NCI-H2227 (cell line): ENCODE results near the gene CHRNA9.

Experiments used
- DNase-seq: peaks from one replicate; lab custom pipeline; 2025; ENCODE audit not compliant: unreplicated experiment; lab: John Stamatoyannopoulos, UW

Gene CHRNA9

DNA sequence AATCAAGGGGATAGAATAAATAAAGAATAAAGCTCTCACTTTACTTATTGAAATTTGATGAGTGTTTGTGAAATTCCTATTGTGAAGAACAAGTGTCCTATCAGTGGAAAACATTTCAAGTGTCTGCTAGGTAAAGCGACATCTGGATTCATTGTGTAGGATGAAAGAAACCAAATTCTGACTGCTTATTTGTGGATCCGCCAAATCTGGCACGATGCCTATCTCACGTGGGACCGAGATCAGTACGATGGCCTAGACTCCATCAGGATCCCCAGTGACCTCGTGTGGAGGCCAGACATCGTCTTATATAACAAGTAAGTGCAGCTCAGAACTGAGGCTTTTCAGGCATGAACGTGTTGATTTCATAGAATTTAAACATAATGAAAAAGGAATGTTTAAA is 1.9 kb downstream of the CHRNA9 start:
- DNase-seq: no peak

DNA sequence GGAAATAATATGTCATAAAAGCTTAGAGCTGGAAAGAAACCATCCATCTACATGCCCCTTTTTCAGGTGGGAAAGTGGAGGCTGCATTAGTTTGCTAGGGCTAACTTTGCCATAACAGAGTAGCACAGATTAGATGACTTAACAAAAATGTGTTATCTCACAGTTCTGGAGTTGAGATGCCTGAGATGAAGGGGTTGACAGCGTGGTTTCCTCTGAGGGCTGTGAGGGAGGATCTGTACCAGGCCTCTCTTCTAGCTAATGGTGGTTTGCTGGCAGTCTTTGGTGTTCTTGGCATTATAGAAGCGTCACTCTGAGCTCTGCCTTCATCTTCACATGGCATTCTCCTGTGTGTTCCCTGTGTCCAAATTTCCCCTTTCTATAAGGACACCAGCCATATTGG is 2.4 kb downstream of the CHRNA9 start:
- no peak for DNase-seq

- no peak for DNase-seq
Measured at GRCh38 chr4:40340030-40340429, 4.9 kb downstream of the CHRNA9 start.

DNA sequence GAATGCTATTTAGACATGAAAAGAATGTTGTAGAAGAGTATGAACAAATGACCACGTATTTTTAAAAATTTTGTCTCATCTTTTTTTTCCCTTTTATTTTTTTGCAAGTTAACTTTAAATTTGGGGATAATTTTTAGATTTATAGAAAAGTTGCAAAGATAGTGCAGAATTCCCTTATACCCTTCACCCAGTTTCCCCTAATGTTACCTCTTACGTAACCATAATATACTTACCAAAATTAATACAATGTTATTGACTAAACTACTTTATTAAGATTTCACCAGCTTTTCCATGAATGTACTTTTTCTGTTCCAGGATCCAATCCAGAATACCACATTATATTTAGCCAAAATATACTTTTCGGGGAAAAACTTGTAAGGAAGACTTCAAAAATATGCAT is 12.3 kb downstream of the CHRNA9 start:
- DNase-seq: no peak

DNA sequence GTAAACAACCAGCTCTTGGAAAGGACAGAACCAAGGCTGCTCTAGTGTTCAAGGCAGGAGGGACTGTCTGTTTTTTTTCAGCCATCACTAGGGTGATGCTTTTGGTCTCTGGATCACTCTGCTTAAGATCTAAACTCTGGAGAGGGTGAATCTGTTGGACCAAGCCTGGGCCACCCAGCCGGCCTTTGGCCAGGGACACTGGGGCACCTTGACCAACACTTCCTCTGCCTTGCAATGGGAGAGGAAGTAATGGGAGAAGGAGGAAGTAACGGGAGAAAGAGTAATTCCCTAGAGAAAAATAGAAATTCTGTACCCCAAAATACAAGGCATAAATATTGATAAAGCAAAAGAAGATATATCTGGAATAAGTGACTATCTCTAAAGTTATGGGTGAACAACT is 12.9 kb downstream of the CHRNA9 start:
- DNase-seq: no peak

DNA sequence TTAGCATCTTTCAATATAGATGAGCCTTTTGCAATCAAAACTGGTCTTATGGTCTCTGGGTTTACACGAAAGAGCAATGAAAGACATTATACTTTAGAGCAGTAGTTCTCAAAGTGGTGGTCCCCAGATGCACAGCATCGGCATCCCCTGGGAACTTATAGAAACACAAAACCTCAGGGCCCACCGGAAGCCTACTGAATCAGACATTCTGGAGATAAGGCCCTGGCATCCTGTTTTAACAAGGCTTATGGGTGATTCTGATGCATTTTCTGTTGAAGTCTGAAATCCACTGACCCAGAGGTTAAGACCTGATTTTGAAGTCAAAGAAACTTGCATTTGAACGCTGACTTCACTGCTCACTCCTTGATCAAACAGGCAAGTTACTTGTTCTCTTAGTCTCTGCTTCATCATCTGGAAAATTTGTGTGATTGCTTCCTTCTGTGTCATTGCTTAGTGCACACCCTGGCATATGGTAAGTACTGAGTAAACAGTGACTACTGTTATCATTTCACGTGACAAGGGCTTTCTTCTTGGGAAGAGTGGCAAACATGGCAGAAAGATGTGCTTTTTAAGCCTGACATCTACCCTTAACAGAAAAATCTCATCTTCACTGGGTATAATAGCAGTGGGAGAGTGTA is 14.5 kb downstream of the CHRNA9 start:
- DNase-seq: no peak

GRCh38 chr4:40350627-40351227 is 15.6 kb downstream of the CHRNA9 start:
- no peak for DNase-seq

DNA sequence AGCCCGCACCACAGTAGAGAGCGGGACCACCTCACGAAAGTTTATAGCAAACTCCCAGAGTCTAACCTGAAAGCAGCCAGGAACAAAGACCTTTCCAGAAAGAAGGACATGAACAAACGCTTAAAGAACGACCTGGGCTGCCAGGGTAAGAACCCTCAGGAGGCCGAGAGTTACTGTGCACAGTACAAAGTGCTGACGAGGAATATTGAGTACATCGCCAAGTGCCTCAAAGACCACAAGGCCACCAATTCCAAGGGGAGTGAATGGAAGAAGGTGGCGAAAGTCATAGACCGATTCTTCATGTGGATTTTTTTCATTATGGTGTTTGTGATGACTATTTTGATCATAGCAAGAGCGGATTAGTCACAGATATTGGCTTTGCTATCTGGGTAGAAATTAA is 19.0 kb downstream of the CHRNA9 start:
- DNase-seq: no peak

GRCh38 chr4:40355131-40355530 is 20.0 kb downstream of the CHRNA9 start:
- no peak for DNase-seq

GRCh38 chr4:40357738-40358137 is 22.6 kb downstream of the CHRNA9 start:
- DNase-seq: no peak

- DNase-seq: no peak
Measured at GRCh38 chr4:40361338-40361737, 26.2 kb downstream of the CHRNA9 start.

GRCh38 chr4:40363382-40363920 is 28.3 kb downstream of the CHRNA9 start:
- DNase-seq: no peak

- no peak for DNase-seq
Measured at GRCh38 chr4:40363945-40364344, 28.8 kb downstream of the CHRNA9 start.

DNA sequence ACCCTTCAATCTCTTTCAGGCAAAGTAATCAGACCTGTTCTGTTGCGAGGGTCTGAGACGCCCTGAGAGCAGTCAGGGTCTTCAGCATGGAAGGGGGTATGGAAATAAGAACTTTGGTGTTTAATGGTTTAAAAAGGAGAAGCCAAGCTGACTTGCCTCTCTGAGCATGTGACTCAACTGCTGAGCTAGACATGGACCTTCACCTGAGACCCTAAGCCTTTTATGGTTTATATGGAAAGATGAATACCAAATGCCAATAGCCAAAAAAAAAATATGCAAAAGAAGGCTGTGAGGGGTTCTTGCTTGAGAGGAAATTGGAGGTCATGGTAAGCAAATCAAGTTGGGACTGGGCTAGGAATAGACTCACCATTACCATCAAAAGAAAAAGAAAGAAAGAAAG is 30.6 kb downstream of the CHRNA9 start:
- no peak for DNase-seq

DNA sequence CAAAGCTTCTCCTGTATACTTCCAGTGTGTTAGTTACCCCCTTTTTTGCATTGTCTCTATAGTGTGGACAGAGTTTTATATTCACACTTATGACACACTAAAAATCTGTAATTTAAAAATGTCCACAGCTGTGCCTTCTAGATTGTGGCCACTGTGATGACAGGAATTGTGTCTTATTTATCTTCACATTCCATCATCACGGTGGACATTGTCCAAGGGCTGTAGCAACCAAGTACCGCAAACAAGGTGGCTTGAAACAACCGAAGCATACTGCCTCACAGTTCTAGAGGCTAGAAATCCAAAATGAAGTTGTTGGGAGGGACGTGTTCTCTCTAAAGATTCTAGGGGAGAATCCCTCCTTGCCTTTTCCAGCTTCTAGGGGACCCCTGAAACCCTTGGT is 32.3 kb downstream of the CHRNA9 start:
- no peak for DNase-seq

DNA sequence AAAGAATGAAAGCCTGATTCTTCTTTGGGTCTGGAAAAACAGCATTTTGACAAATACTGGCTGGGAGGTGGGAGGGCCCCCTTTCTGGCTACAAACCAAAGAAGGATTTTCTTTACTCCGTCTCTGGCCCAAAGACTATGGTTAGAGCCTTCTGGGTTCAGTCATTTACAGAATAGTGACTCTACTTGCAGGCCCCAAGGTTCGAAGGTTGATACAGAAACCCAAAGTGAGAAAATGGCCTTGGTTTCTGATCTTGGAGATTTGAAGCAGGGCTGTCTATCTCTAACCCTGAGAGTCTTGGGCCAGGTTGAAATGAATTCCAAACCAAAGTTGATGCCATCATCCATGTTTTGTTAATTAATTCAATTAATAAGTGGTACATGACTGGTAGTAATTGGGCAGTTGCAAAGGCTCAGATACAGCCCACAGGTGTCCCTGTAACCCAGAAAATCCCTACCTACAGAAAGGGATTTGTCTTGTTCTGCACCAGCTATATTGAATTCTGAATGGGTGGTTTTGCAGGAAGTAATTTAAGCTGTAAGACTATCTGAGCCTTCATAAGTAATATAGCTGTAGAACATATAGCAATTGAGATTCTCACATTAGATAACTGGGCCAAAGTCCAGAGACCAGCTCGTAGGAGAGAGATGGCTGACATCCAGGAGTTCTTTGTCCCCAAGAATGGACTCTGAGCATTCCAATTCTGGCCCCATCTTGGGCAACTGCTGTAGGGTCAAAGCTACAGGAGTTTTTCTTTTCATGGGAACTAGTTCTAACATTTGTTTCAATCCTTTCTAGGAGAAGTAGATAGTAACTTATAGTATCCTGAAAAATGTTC is 34.5 kb downstream of the CHRNA9 start:
- DNase-seq: no peak

- no peak for DNase-seq
Measured at GRCh38 chr4:40372651-40373050, 37.5 kb downstream of the CHRNA9 start.

DNA sequence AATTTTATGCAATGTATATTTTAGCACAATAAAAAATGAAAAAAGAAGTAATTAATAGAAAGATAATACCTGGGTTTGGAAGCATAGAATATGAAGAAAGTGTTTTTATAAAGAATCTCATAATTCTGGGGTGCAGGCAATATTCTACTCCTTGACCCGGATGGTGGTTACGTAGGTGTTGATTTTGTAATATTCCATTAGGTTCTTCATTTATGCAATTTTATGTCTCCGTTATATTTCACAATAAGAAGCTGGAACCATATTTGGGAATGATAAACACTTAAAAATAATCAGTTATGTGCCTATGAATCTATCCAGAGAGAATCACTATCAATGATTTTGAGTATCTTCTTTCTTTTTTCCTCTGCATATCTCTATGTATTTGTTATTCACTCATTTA is 38.5 kb downstream of the CHRNA9 start:
- no peak for DNase-seq

DNA sequence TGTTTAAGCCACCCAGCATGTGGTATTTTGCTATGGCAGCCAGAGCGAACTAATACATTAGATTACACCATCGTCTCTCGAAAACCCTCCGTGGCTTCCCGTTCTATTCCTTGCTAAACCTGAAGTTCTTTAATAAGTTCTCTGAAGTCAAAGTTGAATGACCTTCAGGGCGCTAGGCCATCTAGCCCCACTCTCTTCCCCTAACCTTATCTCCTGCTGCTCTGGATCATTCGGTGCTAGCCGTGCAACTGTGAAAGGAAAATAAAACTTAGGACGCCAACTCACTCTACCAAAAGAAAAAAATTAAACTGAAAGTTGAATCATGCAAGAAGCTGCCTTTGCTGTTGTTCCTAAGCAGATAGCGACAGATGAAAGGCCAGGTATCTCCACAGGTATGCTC is 40.0 kb downstream of the CHRNA9 start:
- no peak for DNase-seq

DNA sequence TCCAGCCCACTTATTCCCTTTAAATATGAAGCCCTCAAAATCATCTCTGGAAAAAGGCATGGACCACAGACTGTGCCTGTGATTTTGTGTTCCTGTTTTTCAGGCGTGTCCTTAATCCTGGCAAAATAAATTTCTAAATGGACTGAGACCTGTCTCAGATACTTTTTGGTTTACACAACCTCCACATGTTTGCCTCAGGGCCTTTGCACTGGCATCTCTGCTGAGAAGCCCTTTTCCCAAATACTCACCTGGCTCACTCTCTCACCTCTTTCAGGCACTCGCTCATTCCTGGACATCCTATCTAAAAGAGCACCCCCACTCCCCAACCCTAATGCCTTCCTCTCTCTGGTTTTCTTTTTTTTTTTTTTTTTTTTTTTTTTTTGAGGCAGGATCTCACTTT is 40.5 kb downstream of the CHRNA9 start:
- DNase-seq: no peak

- no peak for DNase-seq
Measured at GRCh38 chr4:40377512-40378365, 42.6 kb downstream of the CHRNA9 start.
